GM12892 (cell line): ENCODE measurements around the gene TEK.

Experiments
- POLR2A ChIP-seq: IDR thresholded peaks from 2 replicates; pipeline ENCODE4 v1.6.1; 2011; ENCODE audit warnings: low read depth, low read length, control low read depth
- POLR2AphosphoS5 ChIP-seq: IDR thresholded peaks from 2 replicates; pipeline ENCODE4 v1.6.1; 2011; ENCODE audit warnings: low read depth, low read length, control low read depth
- TAF1 ChIP-seq: IDR thresholded peaks from 2 replicates; pipeline ENCODE4 v1.6.1; 2011; ENCODE audit warnings: low read depth, mild to moderate bottlenecking, control low read depth, low read length, borderline replicate concordance

DNA sequence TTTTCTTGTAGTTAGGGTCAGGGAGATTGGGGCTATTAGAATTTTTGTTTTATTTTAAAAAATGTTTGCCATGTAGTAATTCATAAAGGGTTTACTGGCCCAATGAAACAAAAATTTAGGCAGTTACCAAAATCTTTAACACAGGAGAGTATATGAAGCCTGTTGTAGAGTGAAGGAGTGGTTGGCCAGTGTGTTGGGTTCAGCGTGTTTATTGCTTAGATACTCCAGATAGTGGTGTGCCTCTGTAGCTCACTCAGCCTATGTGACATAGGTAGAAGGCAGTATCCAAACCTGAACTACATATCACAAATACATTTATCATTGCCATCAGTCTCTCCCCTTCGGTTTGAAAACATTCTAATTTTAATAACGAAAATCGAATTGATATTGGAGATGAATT lies 1.2 kb downstream of the TEK start:
- no peak for TF ChIP-seq POLR2AphosphoS5
- TF ChIP-seq POLR2A, result no peak
- no peak for TF ChIP-seq TAF1
